GM21360 (cell line): ENCODE results near the gene RBM46.
A peak's percentile ranks its signal among the peaks of the same experiment; 100 is the strongest.

Source experiments
- ATAC-seq: cut with Tn5 transposase; IDR thresholded peaks from one replicate; pipeline ENCODE4 v1.9.1; 2021; ENCODE audit warnings: mild to moderate bottlenecking, moderate library complexity; ENCODE audit not compliant: unreplicated experiment

RBM46 gene, protein sequence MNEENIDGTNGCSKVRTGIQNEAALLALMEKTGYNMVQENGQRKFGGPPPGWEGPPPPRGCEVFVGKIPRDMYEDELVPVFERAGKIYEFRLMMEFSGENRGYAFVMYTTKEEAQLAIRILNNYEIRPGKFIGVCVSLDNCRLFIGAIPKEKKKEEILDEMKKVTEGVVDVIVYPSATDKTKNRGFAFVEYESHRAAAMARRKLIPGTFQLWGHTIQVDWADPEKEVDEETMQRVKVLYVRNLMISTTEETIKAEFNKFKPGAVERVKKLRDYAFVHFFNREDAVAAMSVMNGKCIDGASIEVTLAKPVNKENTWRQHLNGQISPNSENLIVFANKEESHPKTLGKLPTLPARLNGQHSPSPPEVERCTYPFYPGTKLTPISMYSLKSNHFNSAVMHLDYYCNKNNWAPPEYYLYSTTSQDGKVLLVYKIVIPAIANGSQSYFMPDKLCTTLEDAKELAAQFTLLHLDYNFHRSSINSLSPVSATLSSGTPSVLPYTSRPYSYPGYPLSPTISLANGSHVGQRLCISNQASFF

DNA sequence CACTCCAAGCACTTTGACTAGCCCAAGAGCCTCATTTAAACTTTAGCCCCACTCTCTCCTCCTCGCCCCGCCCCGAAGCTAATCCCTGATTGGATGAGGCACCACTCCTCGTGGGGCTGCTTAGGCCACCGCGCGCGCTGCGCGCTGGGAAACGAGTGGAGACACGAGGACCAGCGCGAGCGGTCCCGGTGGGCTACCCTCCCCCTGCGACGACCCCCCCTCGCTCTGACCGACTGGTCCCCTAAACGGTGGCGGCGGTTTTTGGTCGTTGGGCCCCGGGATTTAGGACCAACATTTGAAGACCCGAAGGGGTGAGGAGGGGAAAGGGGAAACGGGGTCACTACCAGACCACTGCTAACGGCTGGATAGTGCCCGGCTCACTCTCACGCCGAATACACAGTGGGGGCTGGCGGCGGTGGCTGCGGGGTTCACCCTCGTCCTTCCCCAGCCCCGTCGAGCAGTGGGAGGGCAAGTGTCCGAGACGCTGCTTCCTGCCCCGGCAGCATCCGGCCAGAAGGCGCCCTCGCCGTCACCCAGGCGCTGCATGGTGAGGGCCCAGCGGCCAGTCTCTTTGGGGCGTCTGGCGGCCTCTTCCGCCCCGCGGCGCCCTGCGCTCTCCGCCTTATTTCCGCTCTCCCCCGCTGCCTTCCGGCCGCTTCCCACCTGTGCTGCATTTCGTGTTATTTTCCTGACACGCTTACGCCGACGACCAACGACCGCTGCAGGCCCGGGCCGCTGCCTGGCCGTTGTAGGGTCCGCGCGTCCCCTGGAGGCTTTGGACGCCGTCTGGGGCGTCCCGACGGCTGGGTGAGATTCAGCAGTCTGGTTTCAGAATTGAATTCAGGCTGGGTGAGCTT is at the start of gene RBM46:
TSS of gene RBM46 (plus strand) at position 147 of the 857 bp plus-strand sequence. CDS start 15,481 bp downstream, outside the sequence.
- ATAC-seq = no peak

GRCh38 chr4:154731756-154732155 is 49.3 kb upstream of the RBM46 start:
- no peak for ATAC-seq

GRCh38 chr4:154732669-154733068 is 48.4 kb upstream of the RBM46 start:
- no peak for ATAC-seq

- ATAC-seq = no peak
These were observed 44.3 kb upstream of the RBM46 start for GRCh38 chr4:154736770-154737169.

GRCh38 chr4:154738426-154738825 is 42.6 kb upstream of the RBM46 start:
- no peak for ATAC-seq

- ATAC-seq = no peak
These were observed 42.0 kb upstream of the RBM46 start for GRCh38 chr4:154739111-154739510.

DNA sequence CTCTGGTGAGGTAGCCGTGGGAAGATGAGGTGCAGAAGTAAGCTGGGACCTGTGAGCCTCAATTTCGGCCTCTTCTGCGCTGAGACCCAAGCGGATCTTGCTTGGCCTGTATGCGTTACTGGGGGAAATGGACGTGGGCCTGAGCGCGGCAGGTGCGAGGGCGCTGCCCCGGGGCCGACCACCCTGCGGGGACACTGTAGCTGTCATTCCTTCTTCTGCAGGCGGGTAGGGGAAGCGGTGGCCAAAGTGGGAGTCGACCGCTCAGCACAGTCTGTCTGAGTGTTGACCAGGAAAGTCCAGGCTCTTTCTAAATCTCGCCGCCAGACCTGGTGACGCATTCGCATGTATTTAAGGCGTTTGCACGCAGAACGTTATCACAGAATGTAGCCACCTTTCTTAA is 40.6 kb upstream of the RBM46 start:
- ATAC-seq = no peak

GRCh38 chr4:154741131-154741665 is 39.9 kb upstream of the RBM46 start:
- ATAC-seq = no peak

DNA sequence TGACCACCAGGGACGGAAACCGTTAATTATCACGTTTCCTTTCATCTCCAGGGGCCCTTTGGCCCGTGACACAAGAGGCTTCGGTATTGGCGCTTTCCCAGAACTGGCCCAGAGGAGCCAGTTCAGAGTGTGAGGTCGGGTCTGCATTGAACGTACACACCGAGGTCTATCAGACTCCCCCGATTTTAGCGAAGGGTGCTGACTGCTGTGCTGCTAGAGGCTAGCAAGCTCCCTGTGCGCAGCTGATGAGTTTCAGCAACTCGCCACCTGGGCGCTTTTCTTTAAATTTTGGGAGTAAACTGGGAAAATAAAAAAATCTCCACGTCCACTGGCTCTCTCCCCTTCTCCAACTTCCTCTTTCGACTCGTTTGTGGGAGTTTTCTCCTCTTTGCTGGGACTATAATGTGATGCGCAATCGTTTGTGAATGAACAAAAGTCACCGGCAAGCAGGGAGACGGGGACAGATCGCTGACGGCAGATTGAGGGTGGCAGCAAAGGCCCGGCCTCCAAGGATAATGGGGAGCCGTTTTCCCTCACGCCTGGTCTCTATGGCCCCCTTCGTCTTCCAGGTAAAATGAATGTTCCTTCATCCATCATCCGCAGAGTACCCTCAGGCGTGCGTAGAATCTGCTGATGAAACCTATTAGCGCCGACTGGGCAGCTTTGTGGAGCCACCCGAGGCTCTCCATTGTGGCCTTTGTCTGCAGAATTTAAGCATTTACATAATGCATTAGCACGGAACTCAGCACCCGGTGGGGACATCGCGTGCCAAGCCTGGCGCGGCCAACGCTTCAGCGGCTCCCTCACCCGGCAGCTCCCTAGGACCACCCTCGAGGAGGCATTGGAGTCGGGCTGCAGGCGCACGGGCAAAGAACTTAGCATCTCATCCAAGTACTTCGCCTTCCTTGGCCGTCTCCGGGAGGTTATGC is 38.9 kb upstream of the RBM46 start:
- ATAC-seq = no peak

- ATAC-seq = peak; percentile 63
These were observed 37.3 kb upstream of the RBM46 start, which contains the start of gene LRAT for GRCh38 chr4:154743683-154744340. Gene LRAT (plus strand): TSS chr4:154744000. CDS start chr4:154744327, 327 bp downstream.

DNA sequence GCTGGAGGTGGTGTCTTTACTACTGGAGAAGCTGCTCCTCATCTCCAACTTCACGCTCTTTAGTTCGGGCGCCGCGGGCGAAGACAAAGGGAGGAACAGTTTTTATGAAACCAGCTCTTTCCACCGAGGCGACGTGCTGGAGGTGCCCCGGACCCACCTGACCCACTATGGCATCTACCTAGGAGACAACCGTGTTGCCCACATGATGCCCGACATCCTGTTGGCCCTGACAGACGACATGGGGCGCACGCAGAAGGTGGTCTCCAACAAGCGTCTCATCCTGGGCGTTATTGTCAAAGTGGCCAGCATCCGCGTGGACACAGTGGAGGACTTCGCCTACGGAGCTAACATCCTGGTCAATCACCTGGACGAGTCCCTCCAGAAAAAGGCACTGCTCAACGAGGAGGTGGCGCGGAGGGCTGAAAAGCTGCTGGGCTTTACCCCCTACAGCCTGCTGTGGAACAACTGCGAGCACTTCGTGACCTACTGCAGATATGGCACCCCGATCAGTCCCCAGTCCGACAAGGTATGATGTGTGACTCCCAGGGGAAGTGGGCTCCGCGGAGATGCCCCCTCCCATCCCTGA is 36.6 kb upstream of the RBM46 start:
- no peak for ATAC-seq

GRCh38 chr4:154757713-154758112 is 23.4 kb upstream of the RBM46 start:
- ATAC-seq = no peak

GRCh38 chr4:154760895-154761294 is 20.2 kb upstream of the RBM46 start:
- no peak for ATAC-seq

DNA sequence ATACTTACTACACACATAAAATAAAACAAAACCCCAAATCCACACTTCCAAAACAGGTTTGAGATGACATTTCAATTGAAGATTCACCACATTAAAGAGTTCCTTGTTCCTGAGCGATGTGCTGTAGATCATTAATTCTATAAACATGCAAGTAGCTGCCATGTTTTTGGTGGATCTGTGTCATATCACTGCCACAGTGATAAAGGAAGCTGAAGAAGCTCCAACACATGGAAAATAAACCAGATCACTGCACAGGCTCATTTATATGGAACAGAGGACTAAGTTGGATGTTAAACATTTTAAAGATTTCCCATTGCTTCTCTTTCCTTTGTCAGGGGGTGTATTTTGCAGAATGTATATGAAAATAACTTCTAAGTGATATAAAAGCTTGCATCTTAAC is 2.8 kb upstream of the RBM46 start:
- ATAC-seq = no peak

- no peak for ATAC-seq
These were observed 1.6 kb upstream of the RBM46 start for GRCh38 chr4:154779362-154779947.

DNA sequence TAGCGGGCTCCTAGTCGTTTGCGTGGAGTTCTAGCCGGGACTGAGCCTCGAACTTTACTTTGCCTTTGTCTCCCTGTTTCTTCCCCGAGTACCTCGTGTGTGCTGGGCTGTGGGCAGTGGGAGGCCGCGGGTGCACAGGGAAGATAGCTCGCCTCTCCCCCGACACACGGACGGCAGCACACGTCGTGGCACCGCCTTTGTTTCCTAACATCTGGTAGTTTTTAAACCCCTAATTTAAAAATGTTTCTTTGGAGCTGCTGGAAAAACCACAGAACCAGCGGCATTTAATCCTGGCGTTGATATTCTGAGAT is 866 bp downstream of the RBM46 start:
- no peak for ATAC-seq

DNA sequence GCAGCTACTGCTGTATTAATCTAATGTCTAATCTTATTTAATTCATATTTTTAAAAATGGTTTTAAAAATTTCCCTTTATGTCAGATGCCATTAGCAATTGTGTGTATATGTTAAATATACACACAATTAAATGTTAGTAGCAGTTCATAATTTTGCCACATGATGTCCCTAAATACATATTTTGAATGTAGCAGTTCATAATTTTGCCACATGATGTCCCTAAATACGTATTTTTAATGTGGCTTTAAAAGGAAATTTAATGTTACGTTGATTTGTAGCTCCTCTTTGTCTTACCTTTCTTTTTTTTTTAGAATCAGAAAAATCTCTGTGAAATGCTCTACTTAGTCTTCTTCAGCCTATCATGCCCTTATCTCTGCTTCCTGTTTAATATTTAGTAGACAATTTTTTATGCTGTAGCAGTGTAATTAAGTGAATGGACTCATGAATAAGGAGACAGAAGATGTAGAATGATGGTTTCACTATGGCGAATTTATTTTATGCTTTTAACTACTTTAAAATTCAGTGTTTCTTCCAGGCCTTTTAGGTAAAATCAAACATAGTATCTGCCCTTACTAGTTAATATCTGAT is 26.1 kb downstream of the RBM46 start:
- peak; percentile 89 for ATAC-seq

DNA sequence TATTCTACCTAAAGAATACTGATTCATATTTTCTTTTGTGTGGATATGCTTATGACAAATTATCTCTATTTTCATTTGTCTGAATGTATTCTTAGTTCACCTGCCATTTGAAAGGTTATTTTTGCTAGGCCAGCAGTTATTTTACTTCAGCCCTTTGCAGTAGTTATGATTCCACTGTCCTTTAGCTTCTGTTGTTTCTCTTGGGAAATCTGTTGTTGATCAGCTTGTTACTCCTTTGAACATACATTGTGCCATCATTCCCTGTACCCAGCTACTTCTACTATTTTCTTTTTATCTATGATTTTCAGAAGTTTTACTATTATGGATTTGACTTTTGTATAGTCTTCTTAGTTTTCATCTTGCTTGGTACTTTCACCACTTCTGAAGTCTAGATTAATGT is 37.2 kb downstream of the RBM46 start:
- ATAC-seq = no peak

DNA sequence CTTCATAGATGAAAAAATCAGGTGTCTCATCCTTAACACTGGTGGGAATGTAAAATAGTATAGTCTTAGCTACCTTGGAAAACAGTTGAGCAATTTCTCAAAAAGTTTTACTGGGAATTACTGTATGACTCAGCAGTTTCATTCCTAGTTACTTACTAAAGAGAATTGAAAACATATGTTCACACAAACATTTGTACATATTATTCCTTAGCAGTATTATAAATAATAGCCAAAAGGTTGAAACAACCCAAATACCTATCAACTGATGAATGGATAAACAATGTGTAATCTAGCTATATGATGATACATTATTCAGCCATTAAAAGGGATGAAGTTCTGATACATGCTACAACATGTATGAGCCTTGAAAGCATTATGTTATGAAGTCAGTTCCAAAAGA is 41.7 kb downstream of the RBM46 start:
- no peak for ATAC-seq
